ENCODE data around the gene MYORG.
A peak's percentile ranks its signal among the peaks of the same experiment; 100 is the strongest.

Gene MYORG

DNA sequence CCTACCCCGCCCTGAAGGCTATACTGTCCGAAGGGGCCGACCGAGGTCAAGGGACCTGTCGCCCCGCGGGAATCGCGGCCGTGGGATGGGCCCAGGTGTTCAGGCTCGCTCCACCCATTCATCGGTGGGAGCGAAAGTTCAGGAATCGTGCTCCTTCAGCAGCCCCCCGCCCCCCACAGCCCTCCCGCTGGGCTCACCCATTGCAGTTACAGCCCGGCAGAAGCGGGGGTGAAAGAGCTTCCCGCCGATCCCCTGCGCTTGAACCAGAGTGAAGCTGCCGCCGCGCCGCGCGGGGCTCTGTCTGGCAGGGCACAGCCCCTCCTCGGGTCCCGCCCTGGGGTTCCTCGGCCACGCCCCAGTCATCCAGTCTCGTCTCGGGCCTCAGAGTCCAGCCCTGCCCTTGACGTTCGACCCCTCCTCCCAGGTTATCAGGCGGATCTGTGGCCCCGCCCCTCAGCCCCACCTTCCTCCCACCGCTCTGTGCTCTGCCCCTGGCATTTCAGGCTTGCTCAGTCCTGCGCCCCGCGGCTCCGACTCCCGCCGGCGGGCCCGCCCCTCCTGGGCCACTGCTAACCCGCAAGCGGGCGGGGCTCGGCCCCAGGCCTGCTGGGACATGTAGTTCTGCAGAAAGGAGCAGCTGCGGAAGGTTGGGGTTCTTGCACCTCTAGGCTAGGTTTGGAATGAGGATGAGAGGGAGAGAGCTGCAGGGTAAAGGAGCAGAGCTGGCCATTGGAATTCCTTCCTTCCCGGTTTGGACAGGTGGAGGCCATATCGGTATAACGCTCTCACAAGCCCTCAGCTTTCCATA, at the start of gene MYORG:
MYORG (minus strand) TSS at position 303 of the 808 bp plus-strand sequence. CDS start 3,955 bp downstream, outside the sequence.
- Histone ChIP-seq H3K36me3 (ENCODE audit: control insufficient read depth in 5 of 5, insufficient read depth in 5 of 5, low read length in 5 of 5) (peaks cover 0 to 7% (median 4%) of the 10 kb centered on the region in 5 donors), H3K4me1 (ENCODE audit: control insufficient read depth in 5 of 5, insufficient read depth in 5 of 5, low read length in 5 of 5) (peaks cover 5 to 51% (median 46%) of the 10 kb centered on the region in 5 donors), H3K27ac (ENCODE audit: low read depth, low read length) (peak within 1 kb of the TSS; percentile 37), H3K27me3 (ENCODE audit: control insufficient read depth in 5 of 5, insufficient read depth in 4 of 5, low read length in 5 of 5) (no peaks in the 10 kb centered on the region), H3K9ac (ENCODE audit: low read length in 5 of 5) (peak within 1 kb of the TSS; percentile 26 to 90 (median 80)), H3K4me3 (ENCODE audit: low read depth in 1 of 5, low read length in 5 of 5) (peak within 1 kb of the TSS; percentile 75 to 93 (median 84)), H3K9me3 (ENCODE audit: control insufficient read depth in 5 of 5, low read length in 5 of 5) (peaks cover 0 to 2% (median 0%) of the 10 kb centered on the region in 5 donors)

DNA sequence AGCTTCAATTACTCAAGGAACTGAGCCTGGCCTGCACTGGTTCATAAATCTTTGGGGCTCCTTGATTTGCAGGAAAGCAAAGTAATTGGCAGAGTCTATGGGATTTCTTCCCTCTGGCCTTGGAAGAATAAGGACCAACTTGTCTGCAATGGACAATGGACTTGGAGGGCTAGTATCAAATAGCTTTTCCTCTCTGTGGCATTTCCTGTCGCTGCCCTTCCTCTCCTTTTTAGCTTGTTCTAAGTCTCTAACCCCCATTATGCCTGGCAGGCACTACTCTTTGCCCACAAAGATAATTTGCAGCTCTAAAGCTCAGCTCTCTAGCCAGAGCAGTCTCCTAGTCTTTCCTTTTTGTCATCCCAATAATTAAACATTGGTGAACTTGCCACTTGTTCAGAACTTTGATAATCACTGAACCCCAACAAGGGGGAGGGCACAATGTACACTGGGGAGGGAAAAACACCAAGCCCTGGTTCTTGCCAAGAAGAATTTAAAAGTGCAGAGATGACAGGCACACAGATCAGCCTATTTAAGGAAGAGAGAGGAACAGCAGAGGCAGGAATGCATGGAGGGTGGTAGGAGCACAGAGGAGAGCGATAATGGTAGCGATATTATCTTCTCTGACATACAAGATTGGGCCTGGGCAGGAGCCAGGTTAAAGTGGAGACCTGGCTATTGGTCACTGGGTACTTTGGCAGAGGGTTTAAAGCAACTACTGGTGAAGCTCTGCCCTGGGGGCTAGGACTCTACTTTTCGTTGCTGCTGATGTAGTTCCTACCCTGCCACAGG, 43.2 kb upstream of the MYORG start:
- H3K27ac ChIP-seq (ENCODE audit: low read depth, low read length): no peak overlapping the region
- no peaks in the 10 kb centered on the region for H3K9me3 ChIP-seq (ENCODE audit: control insufficient read depth in 5 of 5, low read length in 5 of 5)
- no peak overlapping the region for H3K9ac ChIP-seq (ENCODE audit: low read length in 5 of 5)
- H3K4me3 ChIP-seq (ENCODE audit: low read depth in 1 of 5, low read length in 5 of 5): no peak overlapping the region
- H3K4me1 ChIP-seq (ENCODE audit: control insufficient read depth in 5 of 5, insufficient read depth in 5 of 5, low read length in 5 of 5): peaks cover 0 to 9% (median 0%) of the 10 kb centered on the region in 5 donors
- H3K36me3 ChIP-seq (ENCODE audit: control insufficient read depth in 5 of 5, insufficient read depth in 5 of 5, low read length in 5 of 5): peaks cover 2 to 9% (median 7%) of the 10 kb centered on the region in 5 donors
- H3K27me3 ChIP-seq (ENCODE audit: control insufficient read depth in 5 of 5, insufficient read depth in 4 of 5, low read length in 5 of 5): no peaks in the 10 kb centered on the region

DNA sequence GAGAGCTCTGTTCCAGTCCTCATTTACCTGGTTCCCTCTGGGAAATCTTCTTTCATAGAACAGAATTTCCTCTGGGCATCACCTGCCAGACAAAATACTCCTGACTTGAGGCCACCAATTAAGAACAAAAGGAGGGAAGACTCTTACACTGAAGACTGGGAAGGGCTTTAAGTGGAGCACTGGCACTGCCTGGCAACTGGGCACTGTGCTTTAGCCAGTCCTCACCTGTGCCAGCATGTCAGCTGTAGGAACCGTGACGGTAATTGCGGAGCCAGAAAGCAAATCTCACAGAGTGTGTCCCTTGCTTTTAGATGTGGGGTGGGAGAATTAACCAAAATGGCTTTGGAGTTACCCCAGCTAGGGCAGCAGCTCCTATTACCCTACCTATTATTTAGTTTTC, 41.0 kb upstream of the MYORG start:
- H3K9ac ChIP-seq (ENCODE audit: low read length in 5 of 5): no peak overlapping the region
- H3K27ac ChIP-seq (ENCODE audit: low read depth, low read length): no peak overlapping the region
- H3K36me3 ChIP-seq (ENCODE audit: control insufficient read depth in 5 of 5, insufficient read depth in 5 of 5, low read length in 5 of 5): peaks cover 2 to 9% (median 4%) of the 10 kb centered on the region in 5 donors
- H3K27me3 ChIP-seq (ENCODE audit: control insufficient read depth in 5 of 5, insufficient read depth in 4 of 5, low read length in 5 of 5): no peaks in the 10 kb centered on the region
- H3K4me1 ChIP-seq (ENCODE audit: control insufficient read depth in 5 of 5, insufficient read depth in 5 of 5, low read length in 5 of 5): peaks cover 0 to 9% (median 0%) of the 10 kb centered on the region in 5 donors
- H3K9me3 ChIP-seq (ENCODE audit: control insufficient read depth in 5 of 5, low read length in 5 of 5): no peaks in the 10 kb centered on the region
- no peak overlapping the region for H3K4me3 ChIP-seq (ENCODE audit: low read depth in 1 of 5, low read length in 5 of 5)

DNA sequence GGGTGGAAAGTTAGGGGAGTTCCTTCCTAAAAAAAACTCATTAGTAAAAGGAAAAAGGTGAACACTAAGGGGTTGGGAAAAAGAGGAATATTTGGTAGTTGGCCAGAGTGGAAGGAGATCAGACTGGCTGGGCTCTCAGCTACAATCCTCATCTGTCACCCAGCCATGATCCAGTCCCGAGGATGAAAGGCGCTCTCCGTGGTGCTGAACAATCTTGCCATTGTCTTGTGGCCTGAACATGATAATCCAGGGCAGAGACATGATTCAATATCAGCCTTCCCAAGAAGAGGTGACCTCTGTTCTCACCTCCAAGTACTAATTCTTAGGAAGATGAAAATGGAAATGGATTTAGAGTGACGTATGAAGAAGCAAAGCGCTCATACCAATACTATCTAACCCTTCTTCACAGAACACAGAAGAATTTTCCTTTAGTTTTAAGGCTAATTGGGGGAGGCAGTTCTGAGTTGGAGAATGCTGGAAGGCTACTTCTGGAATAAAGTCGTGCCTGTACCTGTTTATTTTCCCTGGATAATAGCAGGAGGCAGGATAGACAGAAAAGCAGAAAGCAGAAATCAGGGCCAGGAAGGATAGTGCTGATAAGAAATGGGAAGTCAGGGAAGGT, 36.6 kb upstream of the MYORG start:
- Histone ChIP-seq H3K4me1 (ENCODE audit: control insufficient read depth in 5 of 5, insufficient read depth in 5 of 5, low read length in 5 of 5) (no peaks in the 10 kb centered on the region), H3K9ac (ENCODE audit: low read length in 5 of 5) (no peak overlapping the region), H3K4me3 (ENCODE audit: low read depth in 1 of 5, low read length in 5 of 5) (no peak overlapping the region), H3K27ac (ENCODE audit: low read depth, low read length) (no peak overlapping the region), H3K27me3 (ENCODE audit: control insufficient read depth in 5 of 5, insufficient read depth in 4 of 5, low read length in 5 of 5) (no peaks in the 10 kb centered on the region), H3K36me3 (ENCODE audit: control insufficient read depth in 5 of 5, insufficient read depth in 5 of 5, low read length in 5 of 5) (peaks cover 0 to 4% (median 3%) of the 10 kb centered on the region in 5 donors), H3K9me3 (ENCODE audit: control insufficient read depth in 5 of 5, low read length in 5 of 5) (no peaks in the 10 kb centered on the region)

DNA sequence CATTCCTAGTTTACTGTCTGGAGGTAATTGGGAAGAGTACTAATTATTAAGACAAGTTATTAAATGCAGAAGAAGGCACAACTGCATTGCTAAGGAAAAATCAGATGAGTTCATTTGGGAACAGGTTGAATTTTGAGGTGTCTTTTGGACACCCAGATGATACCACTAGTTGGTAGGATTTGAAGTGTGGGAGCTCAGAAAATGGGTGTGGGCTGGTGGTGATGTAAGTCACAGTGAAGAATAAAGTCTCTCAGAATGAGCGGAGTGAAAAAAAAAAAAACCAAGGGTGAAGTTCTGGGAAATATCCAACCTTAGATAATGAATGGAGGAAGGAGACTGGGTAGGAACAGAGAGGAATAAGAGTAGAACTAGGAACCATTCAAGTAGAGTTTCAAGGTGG, 35.6 kb upstream of the MYORG start:
- Histone ChIP-seq H3K36me3 (ENCODE audit: control insufficient read depth in 5 of 5, insufficient read depth in 5 of 5, low read length in 5 of 5) (peaks cover 0 to 4% (median under 1%) of the 10 kb centered on the region in 5 donors), H3K9me3 (ENCODE audit: control insufficient read depth in 5 of 5, low read length in 5 of 5) (no peaks in the 10 kb centered on the region), H3K27me3 (ENCODE audit: control insufficient read depth in 5 of 5, insufficient read depth in 4 of 5, low read length in 5 of 5) (no peaks in the 10 kb centered on the region), H3K27ac (ENCODE audit: low read depth, low read length) (no peak overlapping the region), H3K4me3 (ENCODE audit: low read depth in 1 of 5, low read length in 5 of 5) (no peak overlapping the region), H3K4me1 (ENCODE audit: control insufficient read depth in 5 of 5, insufficient read depth in 5 of 5, low read length in 5 of 5) (no peaks in the 10 kb centered on the region), H3K9ac (ENCODE audit: low read length in 5 of 5) (no peak overlapping the region)

DNA sequence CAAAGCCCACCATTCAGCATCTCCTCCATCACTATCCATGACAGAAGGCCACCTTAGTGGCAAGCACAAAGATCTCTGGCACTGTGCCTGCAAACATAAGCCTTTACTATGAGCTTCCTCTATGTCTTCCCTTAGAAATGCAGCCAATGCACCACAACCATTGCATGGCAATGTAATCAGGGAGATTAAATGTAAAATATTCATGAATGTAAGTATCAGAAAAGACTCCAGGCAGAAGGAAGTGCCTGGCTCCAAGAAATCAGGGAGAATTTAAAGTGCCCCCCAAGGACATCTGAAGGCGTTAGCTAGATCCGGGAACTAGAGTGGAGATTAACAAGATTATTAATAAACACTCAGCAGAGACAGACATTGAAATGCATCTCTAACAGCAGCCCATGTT, 32.5 kb upstream of the MYORG start:
- Histone ChIP-seq H3K27me3 (ENCODE audit: control insufficient read depth in 5 of 5, insufficient read depth in 4 of 5, low read length in 5 of 5) (no peaks in the 10 kb centered on the region), H3K4me3 (ENCODE audit: low read depth in 1 of 5, low read length in 5 of 5) (no peak overlapping the region), H3K27ac (ENCODE audit: low read depth, low read length) (no peak overlapping the region), H3K9me3 (ENCODE audit: control insufficient read depth in 5 of 5, low read length in 5 of 5) (no peaks in the 10 kb centered on the region), H3K36me3 (ENCODE audit: control insufficient read depth in 5 of 5, insufficient read depth in 5 of 5, low read length in 5 of 5) (peaks cover 0 to 20% (median 17%) of the 10 kb centered on the region in 5 donors), H3K9ac (ENCODE audit: low read length in 5 of 5) (no peak overlapping the region), H3K4me1 (ENCODE audit: control insufficient read depth in 5 of 5, insufficient read depth in 5 of 5, low read length in 5 of 5) (no peaks in the 10 kb centered on the region)

DNA sequence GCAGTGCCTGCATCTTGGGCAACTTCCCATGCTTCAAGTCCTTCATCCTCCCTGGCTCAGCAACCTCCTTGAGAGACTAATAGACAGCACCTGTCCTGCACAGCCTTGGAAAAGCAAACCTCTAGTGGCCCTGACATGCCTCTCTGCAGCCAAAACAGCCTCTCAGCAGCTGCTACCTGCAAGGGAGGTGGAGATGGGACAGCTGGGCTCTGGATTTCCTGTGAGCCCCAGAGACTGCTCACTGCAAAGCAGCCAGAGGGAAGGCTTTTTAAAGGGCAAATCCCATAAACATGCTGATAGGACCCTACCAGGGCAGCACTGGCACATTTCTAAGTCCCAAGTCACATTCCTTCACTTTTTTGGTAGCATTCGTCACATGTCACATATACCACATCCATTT, 31.5 kb upstream of the MYORG start:
- Histone ChIP-seq H3K4me1 (ENCODE audit: control insufficient read depth in 5 of 5, insufficient read depth in 5 of 5, low read length in 5 of 5) (peaks cover 5 to 8% (median 7%) of the 10 kb centered on the region in 5 donors), H3K9me3 (ENCODE audit: control insufficient read depth in 5 of 5, low read length in 5 of 5) (no peaks in the 10 kb centered on the region), H3K9ac (ENCODE audit: low read length in 5 of 5) (no peak overlapping the region), H3K27ac (ENCODE audit: low read depth, low read length) (no peak overlapping the region), H3K36me3 (ENCODE audit: control insufficient read depth in 5 of 5, insufficient read depth in 5 of 5, low read length in 5 of 5) (peaks cover 0 to 23% (median 23%) of the 10 kb centered on the region in 5 donors), H3K4me3 (ENCODE audit: low read depth in 1 of 5, low read length in 5 of 5) (no peak overlapping the region), H3K27me3 (ENCODE audit: control insufficient read depth in 5 of 5, insufficient read depth in 4 of 5, low read length in 5 of 5) (no peaks in the 10 kb centered on the region)

DNA sequence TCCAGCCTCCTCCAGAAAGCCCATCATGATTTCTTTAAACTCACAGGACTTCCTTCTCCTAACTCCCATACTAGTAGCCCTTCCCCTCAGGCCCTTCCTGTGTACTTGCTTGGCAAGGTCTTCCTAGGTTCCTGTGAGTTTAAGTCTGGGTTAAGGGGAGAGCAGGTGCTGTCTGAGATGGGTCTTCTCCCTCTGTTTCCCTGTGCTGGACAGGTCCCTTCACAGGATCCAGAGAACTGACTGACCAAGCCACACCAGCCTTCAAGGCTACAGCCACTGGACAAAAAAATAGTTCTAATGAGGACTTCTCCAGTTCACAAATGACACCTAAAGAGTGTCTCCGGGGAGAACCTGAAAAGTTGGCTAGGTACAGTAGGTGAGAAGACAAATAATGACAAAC, 29.5 kb upstream of the MYORG start:
- Histone ChIP-seq H3K9ac (ENCODE audit: low read length in 5 of 5) (no peak overlapping the region), H3K4me3 (ENCODE audit: low read depth in 1 of 5, low read length in 5 of 5) (no peak overlapping the region)

DNA sequence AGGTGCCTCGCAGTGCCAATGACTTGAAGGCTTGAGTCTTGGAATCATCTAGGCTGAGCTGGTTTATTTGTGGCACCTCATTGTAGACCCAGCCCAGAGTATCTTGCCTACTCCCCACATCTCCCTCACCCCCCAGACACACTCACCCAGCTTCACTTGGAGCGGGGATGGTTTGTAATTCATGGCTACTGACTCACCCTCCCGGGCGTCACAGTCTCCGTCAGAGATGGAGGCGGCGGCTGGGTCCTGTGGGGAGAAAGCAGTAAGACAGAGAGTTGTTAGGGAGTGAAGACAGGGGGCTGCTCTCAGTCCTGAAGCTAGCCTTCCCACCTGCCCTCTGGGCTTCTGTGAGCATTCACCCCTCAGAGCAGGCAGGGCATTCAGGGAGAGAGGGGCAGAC, 29.0 kb upstream of the MYORG start:
- no peak overlapping the region for H3K27ac ChIP-seq (ENCODE audit: low read depth, low read length)
- H3K9me3 ChIP-seq (ENCODE audit: control insufficient read depth in 5 of 5, low read length in 5 of 5): no peaks in the 10 kb centered on the region
- H3K9ac ChIP-seq (ENCODE audit: low read length in 5 of 5): no peak overlapping the region
- H3K27me3 ChIP-seq (ENCODE audit: control insufficient read depth in 5 of 5, insufficient read depth in 4 of 5, low read length in 5 of 5): no peaks in the 10 kb centered on the region
- peaks cover 0 to 48% (median 47%) of the 10 kb centered on the region in 5 donors for H3K36me3 ChIP-seq (ENCODE audit: control insufficient read depth in 5 of 5, insufficient read depth in 5 of 5, low read length in 5 of 5)
- H3K4me3 ChIP-seq (ENCODE audit: low read depth in 1 of 5, low read length in 5 of 5): no peak overlapping the region
- H3K4me1 ChIP-seq (ENCODE audit: control insufficient read depth in 5 of 5, insufficient read depth in 5 of 5, low read length in 5 of 5): peaks cover 6 to 14% (median 9%) of the 10 kb centered on the region in 5 donors

More for the DNA sequence above, 29.5 kb upstream of the MYORG start:
- Histone ChIP-seq H3K27me3 (ENCODE audit: control insufficient read depth in 5 of 5, insufficient read depth in 4 of 5, low read length in 5 of 5) (no peaks in the 10 kb centered on the region), H3K27ac (ENCODE audit: low read depth, low read length) (no peak overlapping the region), H3K4me1 (ENCODE audit: control insufficient read depth in 5 of 5, insufficient read depth in 5 of 5, low read length in 5 of 5) (peaks cover 6 to 14% (median 9%) of the 10 kb centered on the region in 5 donors), H3K9me3 (ENCODE audit: control insufficient read depth in 5 of 5, low read length in 5 of 5) (no peaks in the 10 kb centered on the region), H3K36me3 (ENCODE audit: control insufficient read depth in 5 of 5, insufficient read depth in 5 of 5, low read length in 5 of 5) (peaks cover 0 to 43% (median 42%) of the 10 kb centered on the region in 5 donors)
